Pancreas (tissue), 10 donors: ENCODE data around the gene ABCF1. TPM values are rescaled to one million over a fixed set of nuclear protein-coding genes. Genes with fewer than 3 reads are reported as not detected.

Experiments
- ATAC-seq, 4 donors: fragments of 200-7000 bp; cut with Tn5 transposase; one replicate each; pipeline versions ENCODE4 v1.8.0 to v1.9.1; 2020; ENCODE audit warnings: mild to moderate bottlenecking in 4 of 4, moderate library complexity in 4 of 4
- DNase-seq, 6 donors: peaks; one replicate each; pipeline ENCODE4 v3.0.0-alpha.2; 2020
- FAIRE-seq: peaks from 2 replicates; lab custom pipeline; 2012; peaks lifted over from hg19 to GRCh38; lab: Jason Lieb, UNC
- H3K27ac ChIP-seq, 4 donors: fragments of 200-600 bp; sonication (generic); 1 replicate in 3 of 4; 2 replicates in 1 of 4; pipeline versions ENCODE4 v1.5.0 to v1.8.0; 2020
- H3K27me3 ChIP-seq, 4 donors: fragments of 200-600 bp; one replicate each; pipeline ENCODE4 v1.8.0; 2021
- H3K36me3 ChIP-seq, 3 donors: fragments of 200-600 bp; sonication (generic) in 1 of 3; one replicate each; pipeline versions ENCODE4 v1.5.0 to v1.8.0; 2020 to 2021
- H3K4me1 ChIP-seq, 3 donors: fragments of 200-600 bp; one replicate each; pipeline ENCODE4 v1.8.0; 2021
- H3K4me3 ChIP-seq, 4 donors: fragments of 200-600 bp; sonication (generic) in 2 of 4; one replicate each; pipeline versions ENCODE4 v1.5.0 to v1.8.0; 2020 to 2021
- H3K9me3 ChIP-seq, 4 donors: fragments of 200-600 bp; one replicate each; pipeline ENCODE4 v1.8.0; 2021
- CTCF ChIP-seq, 4 donors: fragments of 200-600 bp; sonication (generic) in 3 of 4; IDR thresholded peaks; one replicate each; pipeline versions ENCODE4 v1.5.0 to v1.8.0; 2021; ENCODE audit warnings: antibody characterized with exemption in 4 of 4
- WGBS, 2 donors: extraction: QIAGEN DNeasy Blood & Tissue Kit; methylation state at CpG; one replicate each; pipeline ENCODE4 v1.1.7; 2013; 5-methylcytosine and 5-hydroxymethylcytosine counted together
- intact Hi-C, 3 donors: fragments of 100-400 bp; cut with DNase I; formaldehyde crosslinking; loops; one replicate each; pipeline versions ENCODE4 v1.11.1 to v1.14.2; 2022
- polyA plus RNA-seq, 2 donors: library from polyadenylated mRNA; stranded (reverse); fragments of 200-250 nt; gene quantifications; one replicate each; pipeline ENCODE4 v1.2.3, GENCODE V29; 2013
- total RNA-seq, 6 donors: library from RNA; stranded (reverse); fragmentation: NEBNext Ultra II Directional in 4 of 6; extraction: Animal tissue kit (Norgen Biotek cat#: 25700) in 4 of 6; gene quantifications; one replicate each; pipeline versions ENCODE4 v1.2.1 to v1.2.4, GENCODE V29; 2021 to 2023
- donor health status: healthy with polysubstance abuse.
- donor health status: DM: no; HTN: no; CAD: no; lungs with moderate emphysema.
- donor health status: DM: no; HTN: no; CAD: no.
- donor health status: control.
- donor health status: control.
- donor health status: Bipolar disorder and iron deficiency.
- donor health status: DM: yes; HTN: yes; CAD: no.
- donor health status: DM: no; HTN: no; CAD: no.
- donor health status: DM: no; HTN: no; CAD: no.
- donor health status: DM: yes; HTN: yes; CAD: no.

Gene ABCF1
- total and polyA plus RNA-seq, 8 donors = 17.4 to 30.7 (median 24.9) TPM

- no peak for TF ChIP-seq CTCF (IDR thresholded peaks at IDR 0.05)
- no peak for DNase-seq
- 67 to 78% methylated on average over 13 of the region's 13 CpGs for WGBS, 2 donors
- Histone ChIP-seq H3K4me1 (no peaks in the 10 kb centered on the region), H3K36me3 (peaks cover 26 to 45% (median 39%) of the 10 kb centered on the region in 3 donors), H3K27me3 (no peaks in the 10 kb centered on the region), H3K4me3 (no peak overlapping the region), H3K9me3 (no peaks in the 10 kb centered on the region), H3K27ac (no peak overlapping the region)
- no peak for FAIRE-seq
- peak in 1 of 4 donors; percentile 4 for ATAC-seq
- intact Hi-C loops = no loop called here
Observed at GRCh38 chr6:30599625-30600324, 28.5 kb downstream of the ABCF1 start.

- no peak overlapping the region for H3K27ac ChIP-seq
- TF ChIP-seq CTCF (IDR thresholded peaks at IDR 0.05) = no peak
- H3K9me3 ChIP-seq = no peaks in the 10 kb centered on the region
- no peak for ATAC-seq
- DNase-seq = peak in 3 of 6 donors; percentile 69 to 81 (median 69)
- no peaks in the 10 kb centered on the region for H3K27me3 ChIP-seq
- intact Hi-C loops = no loop called here
- H3K4me1 ChIP-seq = no peaks in the 10 kb centered on the region
- H3K4me3 ChIP-seq = no peak overlapping the region
- peaks cover 33 to 51% (median 46%) of the 10 kb centered on the region in 3 donors for H3K36me3 ChIP-seq
- no peak for FAIRE-seq
- WGBS, 2 donors = 77 to 78% methylated on average over 10 of the region's 10 CpGs
Observed at GRCh38 chr6:30600451-30600961, 29.3 kb downstream of the ABCF1 start.

- Histone ChIP-seq H3K4me3 (no peak overlapping the region), H3K36me3 (peaks cover 36 to 59% (median 56%) of the 10 kb centered on the region in 3 donors), H3K27me3 (no peaks in the 10 kb centered on the region), H3K27ac (no peak overlapping the region), H3K9me3 (no peaks in the 10 kb centered on the region), H3K4me1 (no peaks in the 10 kb centered on the region)
- no peak for FAIRE-seq
- intact Hi-C loops = no loop called here
- no peak for ATAC-seq
- TF ChIP-seq CTCF (IDR thresholded peaks at IDR 0.05) = no peak
- WGBS, 2 donors = 68 to 69% methylated on average over 6 of the region's 6 CpGs
- DNase-seq = no peak
Observed at GRCh38 chr6:30601436-30601814, 30.2 kb downstream of the ABCF1 start.

GRCh38 chr6:30601815-30602641 lies 30.8 kb downstream of the ABCF1 start:
- ATAC-seq (no peak), FAIRE-seq (no peak), DNase-seq (peak in 1 of 6 donors; percentile 54)
- no peaks in the 10 kb centered on the region for H3K9me3 ChIP-seq
- peaks cover 42 to 62% (median 61%) of the 10 kb centered on the region in 3 donors for H3K36me3 ChIP-seq
- intact Hi-C loops = no loop called here
- 89 to 90% methylated on average over 39 of the region's 39 CpGs for WGBS, 2 donors
- TF ChIP-seq CTCF (IDR thresholded peaks at IDR 0.05) = no peak
- no peak overlapping the region for H3K4me3 ChIP-seq
- no peak overlapping the region for H3K27ac ChIP-seq
- H3K4me1 ChIP-seq = no peaks in the 10 kb centered on the region
- no peaks in the 10 kb centered on the region for H3K27me3 ChIP-seq
